Activated CD4-positive, alpha-beta T cell treated with anti-CD3 and anti-CD28 coated beads, Interleukin-2, amount 10 ng/mL, durations not matched to agents 24 days and 14 days (primary cell): Measurements from ENCODE around the gene SYNJ2. TPM values are rescaled to one million over a fixed set of nuclear protein-coding genes. Genes with fewer than 3 reads are reported as not detected.
A peak's percentile ranks its signal among the peaks of the same experiment; 100 is the strongest.

Source experiments
- DNase-seq: peaks from one replicate; pipeline ENCODE4 v3.0.0; 2022
- H3K27ac Mint-ChIP-seq: one replicate; pipeline ENCODE4 v1.8.0; 2022; ENCODE audit warnings: mild to moderate bottlenecking, mixed read lengths
- H3K27me3 Mint-ChIP-seq: one replicate; pipeline ENCODE4 v1.8.0; 2022; ENCODE audit warnings: mixed read lengths
- H3K36me3 Mint-ChIP-seq: one replicate; pipeline ENCODE4 v1.8.0; 2022; ENCODE audit warnings: low read depth, mild to moderate bottlenecking, mixed read lengths
- H3K4me1 Mint-ChIP-seq: one replicate; pipeline ENCODE4 v1.8.0; 2021; ENCODE audit warnings: mixed read lengths
- H3K4me3 Mint-ChIP-seq: one replicate; pipeline ENCODE4 v1.8.0; 2022; ENCODE audit warnings: mild to moderate bottlenecking, moderate library complexity, mixed read lengths
- H3K9me3 Mint-ChIP-seq: one replicate; pipeline ENCODE4 v1.8.0; 2021; ENCODE audit warnings: mixed read lengths
- intact Hi-C: fragments of 100-400 bp; cut with micrococcal nuclease; formaldehyde crosslinking; loops from one replicate; pipeline ENCODE4 v1.15.1; 2023
- total RNA-seq: library from RNA; stranded (reverse); gene quantifications from 2 replicates; pipeline ENCODE4 v1.2.3, GENCODE V29; 2022

The SYNJ2 gene
- total RNA-seq, 1 donor from 2014 or later = 22.2 TPM

DNA sequence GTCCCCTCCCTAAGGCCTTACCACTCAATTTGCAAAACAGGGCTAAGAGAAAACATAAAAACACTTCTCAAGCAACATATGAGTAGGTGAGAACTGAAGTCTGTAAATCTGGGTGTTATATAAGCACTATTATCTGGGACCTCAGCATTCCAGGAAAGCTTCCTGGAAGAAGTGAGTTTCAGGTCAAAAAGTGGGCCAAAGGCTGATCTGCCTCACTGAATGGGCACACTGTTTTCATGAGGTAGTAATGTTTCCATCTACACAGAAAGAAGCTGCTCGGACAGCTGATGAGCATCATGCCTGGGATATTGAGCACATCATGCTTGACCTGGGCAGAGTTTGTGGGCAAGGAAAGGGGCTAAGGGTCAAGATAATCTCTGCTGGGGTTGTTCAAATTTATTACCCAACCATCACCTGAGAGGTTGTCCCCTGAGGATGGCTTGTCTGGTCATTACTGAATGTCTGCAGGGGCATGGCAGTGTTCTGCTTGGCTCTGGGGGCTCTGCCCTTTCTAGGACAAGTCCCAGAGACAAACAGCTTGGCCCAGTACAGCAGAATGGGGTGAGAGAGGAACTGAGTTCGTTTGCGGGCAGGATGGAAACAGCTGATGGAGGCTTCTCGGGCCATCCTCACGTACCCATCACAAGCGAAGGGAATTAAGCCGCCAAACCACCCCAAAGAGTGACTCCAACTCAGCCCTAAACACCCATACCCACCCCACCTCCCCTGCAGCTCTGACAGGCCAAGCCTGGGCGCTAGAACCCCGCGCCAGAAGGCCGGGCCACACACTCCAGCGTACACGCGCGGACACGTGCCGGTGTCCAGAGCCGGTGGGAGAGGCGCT, 1.2 kb upstream of the SYNJ2 start:
- H3K9me3 Mint-ChIP-seq = no peaks in the 10 kb centered on the region
- no peak for DNase-seq
- peak overlapping the region; percentile 73 for H3K4me3 Mint-ChIP-seq
- intact Hi-C loops = loop anchor here (1.0 to 5.0 kb wide), 6 partner anchors 18 to 218 kb away; partner anchors contain the start of gene SNX9
- peaks cover 2% of the 10 kb centered on the region for H3K36me3 Mint-ChIP-seq
- H3K27me3 Mint-ChIP-seq = peaks cover 8% of the 10 kb centered on the region
- H3K4me1 Mint-ChIP-seq = peaks cover 48% of the 10 kb centered on the region
- peak overlapping the region; percentile 72 for H3K27ac Mint-ChIP-seq

DNA sequence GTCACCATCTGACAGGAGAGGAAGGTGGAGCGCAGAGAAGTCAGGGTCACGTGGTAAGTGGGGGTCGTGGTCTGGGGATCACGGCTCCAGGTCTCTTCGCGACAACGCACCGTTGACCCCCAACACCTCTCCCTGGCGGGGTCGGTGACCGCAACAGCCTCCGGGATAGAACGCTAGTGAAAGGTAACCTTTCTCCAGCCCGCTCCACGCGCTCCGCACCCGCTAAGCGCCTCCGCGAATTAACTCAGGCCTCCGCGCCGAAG, 600 bp upstream of the SYNJ2 start:
- Mint-ChIP-seq H3K36me3 (peaks cover 2% of the 10 kb centered on the region), H3K27ac (peak overlapping the region; percentile 72), H3K9me3 (no peaks in the 10 kb centered on the region), H3K27me3 (peaks cover 8% of the 10 kb centered on the region), H3K4me1 (peaks cover 48% of the 10 kb centered on the region), H3K4me3 (peak overlapping the region; percentile 73)
- no peak for DNase-seq
- intact Hi-C loops = loop anchor here (1.0 to 5.0 kb wide), 6 partner anchors 19 to 219 kb away; partner anchors contain the start of gene SNX9

DNA sequence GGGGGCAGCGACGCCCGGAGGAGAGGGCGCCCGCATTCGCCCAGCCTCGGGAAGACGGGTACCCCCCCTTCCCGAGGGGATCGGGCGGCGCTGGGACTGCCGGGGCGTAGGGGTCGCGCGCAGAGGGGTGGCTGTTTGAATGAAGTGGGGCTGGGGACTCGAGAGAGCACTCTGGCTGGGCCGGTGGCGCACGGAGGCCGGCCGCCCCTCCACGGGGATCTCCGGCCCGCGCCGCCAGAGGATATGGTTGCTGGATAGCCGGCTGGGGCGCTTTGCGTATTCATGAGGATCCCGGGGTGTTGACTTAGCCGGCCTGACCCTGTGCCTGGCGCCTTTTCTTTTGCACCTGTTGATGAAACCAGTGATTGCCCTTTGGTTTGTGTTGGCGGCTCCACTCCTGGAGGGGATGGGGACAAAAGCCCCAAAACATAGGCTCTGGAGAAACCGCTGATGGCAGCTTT, 469 bp downstream of the SYNJ2 start:
- Mint-ChIP-seq H3K4me1 (peaks cover 48% of the 10 kb centered on the region), H3K4me3 (peak overlapping the region; percentile 73), H3K36me3 (peaks cover 2% of the 10 kb centered on the region), H3K27ac (peak overlapping the region; percentile 87), H3K27me3 (peaks cover 8% of the 10 kb centered on the region), H3K9me3 (no peaks in the 10 kb centered on the region)
- DNase-seq = peak; percentile 81
- intact Hi-C loops = loop anchor here (1.0 to 5.0 kb wide), 5 partner anchors 21 to 220 kb away; partner anchors contain the start of gene SNX9

DNA sequence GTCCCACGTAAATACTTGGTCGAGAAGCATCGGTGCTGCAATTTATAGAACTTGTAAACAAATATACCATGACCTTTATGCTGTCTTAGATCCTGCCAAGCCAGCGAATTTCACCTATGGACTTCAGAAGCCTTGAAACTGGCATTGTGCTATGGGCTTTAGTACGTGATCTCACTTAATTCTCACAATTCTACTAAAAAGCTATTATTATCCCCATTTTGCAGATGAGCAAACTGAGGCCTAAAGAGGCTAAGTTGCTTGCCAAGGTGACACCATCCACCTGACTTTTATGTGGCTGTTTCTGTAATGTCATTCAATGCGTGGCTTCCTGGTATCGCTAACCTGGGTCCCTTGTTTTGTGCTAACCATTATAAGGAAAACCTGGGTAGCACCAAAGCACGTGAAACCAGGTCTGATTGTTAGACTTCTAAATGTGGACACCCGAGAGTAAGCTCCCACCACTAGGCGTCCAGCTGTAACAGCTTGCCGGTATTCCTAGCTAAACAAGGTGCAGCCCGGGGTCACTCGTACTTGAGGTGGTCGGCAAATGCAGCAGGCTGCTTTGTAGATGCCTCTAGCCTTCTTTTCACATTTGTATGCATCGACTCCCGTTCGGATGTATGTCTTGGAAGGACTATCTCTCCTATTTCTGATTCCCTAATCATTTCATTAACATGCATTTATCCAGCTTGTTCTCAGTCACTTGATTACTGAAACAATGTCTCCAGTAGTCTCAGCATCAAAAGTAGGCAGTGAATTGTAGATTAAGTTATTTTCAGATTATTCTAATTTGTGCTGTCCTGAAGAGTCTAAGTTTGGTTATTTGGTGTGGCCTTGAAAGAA, 1.1 kb downstream of the SYNJ2 start:
- Mint-ChIP-seq H3K27ac (peak overlapping the region; percentile 87), H3K36me3 (peaks cover 2% of the 10 kb centered on the region), H3K4me3 (peak overlapping the region; percentile 73), H3K4me1 (peaks cover 46% of the 10 kb centered on the region), H3K9me3 (no peaks in the 10 kb centered on the region), H3K27me3 (peaks cover 5% of the 10 kb centered on the region)
- DNase-seq = peak; percentile 71
- intact Hi-C loops = loop anchor here (1.0 to 5.0 kb wide), 5 partner anchors 20 to 220 kb away; partner anchors contain the start of gene SNX9

DNA sequence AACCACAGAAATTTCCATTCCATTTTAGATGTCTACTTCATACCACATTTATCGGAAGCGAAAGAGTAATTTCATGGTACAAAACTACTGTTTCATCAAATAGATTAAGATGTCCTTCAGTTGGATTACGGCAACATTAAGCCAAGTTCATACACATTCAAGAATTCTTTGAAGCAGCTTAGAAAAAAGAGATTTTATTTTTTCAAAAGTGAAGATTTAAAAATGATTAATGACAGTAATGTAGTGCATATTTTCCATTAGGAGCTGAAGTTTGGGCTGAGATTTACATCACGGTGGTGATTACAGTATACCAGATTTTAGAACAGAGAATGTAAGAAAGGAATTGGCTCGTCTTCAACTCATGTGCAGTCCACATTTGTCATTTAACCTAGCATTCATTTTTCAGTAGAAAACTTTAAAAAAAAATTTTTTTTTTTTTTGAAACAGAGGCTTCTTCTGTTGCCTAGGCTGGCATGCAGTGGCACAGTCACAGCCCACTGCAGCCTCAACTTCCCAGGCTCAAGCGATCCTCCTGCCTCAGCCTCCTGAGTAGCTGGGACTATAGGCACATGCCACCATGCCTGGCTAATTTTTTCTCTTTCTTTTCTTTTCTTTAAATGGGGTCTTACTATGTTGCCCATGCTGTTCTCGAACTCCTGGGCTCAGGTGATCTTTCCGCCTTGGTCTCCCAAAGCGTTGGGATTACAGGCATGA, 1.9 kb downstream of the SYNJ2 start:
- DNase-seq = no peak
- Mint-ChIP-seq H3K4me1 (peaks cover 45% of the 10 kb centered on the region), H3K27ac (peak overlapping the region; percentile 47)

DNA sequence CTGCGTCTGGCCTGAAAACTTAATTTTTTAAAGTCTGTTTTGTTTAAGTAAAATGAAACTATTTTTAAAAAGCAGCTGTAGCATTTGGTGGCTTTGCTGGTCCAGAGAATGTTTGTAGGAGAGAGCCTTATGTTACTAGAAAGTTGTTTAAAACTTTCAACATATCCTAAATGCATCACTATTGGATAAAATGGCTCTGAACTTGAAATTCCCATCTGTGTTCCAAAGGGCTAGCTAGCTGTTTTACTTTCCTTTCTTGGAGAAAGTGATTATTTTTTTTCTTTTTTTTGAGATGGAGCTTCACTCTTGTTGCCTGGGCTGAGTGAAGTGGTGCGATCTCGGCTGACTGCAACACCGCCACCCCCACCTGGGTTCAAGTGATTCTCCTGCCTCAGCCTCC, 2.5 kb downstream of the SYNJ2 start:
- Mint-ChIP-seq H3K36me3 (peaks cover 5% of the 10 kb centered on the region), H3K4me1 (peaks cover 48% of the 10 kb centered on the region), H3K9me3 (no peaks in the 10 kb centered on the region), H3K27ac (peak overlapping the region; percentile 25), H3K4me3 (peak overlapping the region; percentile 62), H3K27me3 (no peaks in the 10 kb centered on the region)
- no peak for DNase-seq
- intact Hi-C loops = loop anchor here (5.0 kb wide), 3 partner anchors 63 to 222 kb away; partner anchors contain the start of gene SNX9

More for the DNA sequence above, 1.9 kb downstream of the SYNJ2 start:
- no peaks in the 10 kb centered on the region for H3K9me3 Mint-ChIP-seq
- H3K4me3 Mint-ChIP-seq = peak overlapping the region; percentile 73
- peaks cover 5% of the 10 kb centered on the region for H3K36me3 Mint-ChIP-seq
- intact Hi-C loops = loop anchor here (2.0 to 5.0 kb wide), 4 partner anchors 19 to 221 kb away; partner anchors contain the start of gene SNX9
- H3K27me3 Mint-ChIP-seq = no peaks in the 10 kb centered on the region

DNA sequence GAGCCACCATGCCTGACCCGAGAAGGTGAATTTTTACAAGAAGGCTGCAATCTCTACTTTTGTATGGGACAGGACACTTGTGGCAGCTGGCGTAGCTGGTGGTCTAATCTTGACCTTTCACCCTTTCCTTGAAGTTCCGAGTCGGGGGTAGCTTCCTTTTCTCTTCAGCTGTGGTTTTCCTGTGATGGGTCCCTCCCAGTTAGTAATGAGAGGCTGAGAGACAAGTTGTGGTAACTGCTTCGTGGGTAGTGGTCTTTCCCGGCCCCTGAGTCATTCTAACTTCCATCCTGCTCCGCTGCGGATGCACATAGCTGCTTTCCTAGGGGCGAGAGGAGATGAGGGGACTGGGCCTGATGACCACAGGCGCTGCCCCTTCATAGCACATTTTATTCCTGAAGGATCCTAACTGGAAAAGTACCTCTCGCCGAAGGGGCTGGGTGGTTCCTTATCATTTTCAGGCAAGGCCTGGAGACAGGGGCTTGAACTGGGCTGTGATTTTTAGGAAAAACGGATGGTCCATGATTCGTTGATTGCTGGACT, 3.1 kb downstream of the SYNJ2 start:
- H3K27ac Mint-ChIP-seq = peak overlapping the region; percentile 25
- peak overlapping the region; percentile 59 for H3K4me3 Mint-ChIP-seq
- DNase-seq = no peak
- no peaks in the 10 kb centered on the region for H3K27me3 Mint-ChIP-seq
- intact Hi-C loops = loop anchor here (5.0 kb wide), 3 partner anchors 63 to 222 kb away; partner anchors contain the start of gene SNX9
- H3K4me1 Mint-ChIP-seq = peaks cover 45% of the 10 kb centered on the region
- H3K36me3 Mint-ChIP-seq = peaks cover 5% of the 10 kb centered on the region
- H3K9me3 Mint-ChIP-seq = no peaks in the 10 kb centered on the region

DNA sequence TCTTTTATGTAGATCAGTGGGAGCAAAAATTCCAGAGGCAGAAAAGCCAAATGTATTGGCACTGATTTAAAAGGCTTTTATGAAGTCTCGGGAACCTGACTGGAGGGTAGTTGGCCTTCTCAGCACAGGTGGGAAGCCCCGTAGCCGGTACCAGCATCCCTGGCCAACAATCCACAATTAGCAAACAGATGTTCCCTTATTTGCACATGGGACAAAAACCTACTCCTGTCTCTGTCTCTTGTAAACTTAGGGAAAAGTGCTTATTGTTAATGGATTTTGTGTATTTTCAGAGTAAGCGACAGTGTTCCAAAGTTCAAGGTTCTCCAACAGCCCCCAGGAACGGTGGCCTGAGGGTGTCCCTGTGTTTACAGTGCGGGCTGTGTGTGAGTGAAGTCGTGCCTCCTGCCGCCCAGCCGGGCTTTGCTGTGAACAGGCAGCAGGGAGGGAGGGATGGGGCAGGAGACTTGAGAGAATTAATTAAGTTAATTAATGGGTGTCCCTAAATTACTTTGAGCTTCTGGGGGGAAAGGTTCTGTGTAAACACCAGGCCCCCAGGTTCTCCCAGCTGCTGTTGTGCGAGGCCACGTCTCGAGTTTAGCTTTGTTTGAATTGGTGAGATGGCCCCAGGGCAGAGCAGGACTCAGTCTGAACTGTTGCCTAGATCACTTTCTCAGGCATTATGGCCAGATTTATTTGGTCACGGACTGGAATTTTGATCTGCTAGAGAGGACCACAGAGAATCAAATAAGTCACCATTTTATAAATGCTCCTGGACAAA, 3.9 kb downstream of the SYNJ2 start:
- Mint-ChIP-seq H3K4me1 (peaks cover 45% of the 10 kb centered on the region), H3K4me3 (no peak overlapping the region), H3K9me3 (no peaks in the 10 kb centered on the region), H3K27ac (no peak overlapping the region), H3K36me3 (peaks cover 5% of the 10 kb centered on the region), H3K27me3 (no peaks in the 10 kb centered on the region)
- intact Hi-C loops = no loop called here
- no peak for DNase-seq

DNA sequence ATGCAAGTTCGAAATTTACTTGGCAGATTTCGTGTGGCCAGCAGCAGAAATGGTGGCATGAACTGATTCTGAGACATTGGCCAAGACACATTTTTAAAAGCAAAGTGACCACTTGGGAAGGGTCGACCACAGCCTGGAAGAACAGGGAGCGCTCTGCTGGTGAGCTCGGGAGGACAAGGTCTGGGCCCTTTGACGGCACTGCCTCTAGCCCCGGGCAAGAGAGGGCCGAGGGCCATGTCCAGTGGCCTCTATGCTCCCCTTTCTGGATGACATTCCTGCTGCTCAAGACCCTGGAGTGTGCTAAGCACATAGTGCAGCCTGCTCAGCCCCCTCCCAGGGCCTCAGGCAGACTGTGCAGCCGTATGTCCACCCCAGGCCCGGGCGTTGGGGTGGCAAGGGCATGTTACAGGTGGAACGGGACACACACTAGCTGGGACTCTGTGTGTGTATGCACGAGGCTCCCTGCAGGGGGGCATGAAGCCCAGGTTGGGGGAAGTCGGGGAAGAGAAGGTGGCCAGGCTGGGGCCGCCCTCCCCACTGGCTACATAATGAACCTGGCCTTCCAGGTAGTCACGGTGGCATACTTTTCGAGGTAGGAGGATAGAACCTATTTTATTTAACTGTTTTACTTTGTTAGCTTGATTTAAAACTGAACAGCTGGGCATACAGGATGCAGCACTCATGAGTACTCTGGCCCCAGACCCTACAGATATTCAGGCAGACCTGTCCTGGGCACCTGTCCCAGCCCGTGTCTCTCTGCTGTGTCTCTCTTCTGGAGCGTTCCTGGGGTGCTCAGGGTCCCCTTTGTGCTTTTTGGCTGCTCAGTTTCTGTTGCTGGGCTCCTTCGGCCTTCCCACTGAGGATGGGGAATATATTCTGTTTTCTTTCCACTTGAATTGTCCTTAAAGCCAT, 6.4 kb downstream of the SYNJ2 start:
- Mint-ChIP-seq H3K9me3 (no peaks in the 10 kb centered on the region), H3K27ac (no peak overlapping the region), H3K4me1 (peaks cover 49% of the 10 kb centered on the region), H3K4me3 (no peak overlapping the region), H3K36me3 (peaks cover 10% of the 10 kb centered on the region), H3K27me3 (no peaks in the 10 kb centered on the region)
- DNase-seq = no peak
- intact Hi-C loops = no loop called here

DNA sequence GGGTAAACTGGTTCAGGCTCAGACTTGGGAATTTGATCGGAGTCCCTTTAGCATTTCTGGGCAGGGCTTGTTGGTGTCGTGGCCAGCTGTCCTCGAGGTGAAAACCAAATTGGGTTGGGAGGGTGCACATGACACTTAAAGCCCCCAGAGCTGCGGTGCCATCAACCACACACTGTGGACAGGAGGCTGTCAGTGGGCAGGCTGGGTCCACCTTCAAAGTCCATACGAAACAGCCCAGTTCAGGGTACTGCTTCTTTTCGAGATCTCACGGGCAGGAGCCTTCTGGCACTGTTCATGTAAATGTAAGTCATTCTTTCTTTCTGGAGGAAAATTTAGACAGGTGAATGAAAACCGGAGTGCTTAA, 7.0 kb downstream of the SYNJ2 start:
- Mint-ChIP-seq H3K4me1 (peaks cover 49% of the 10 kb centered on the region), H3K36me3 (peaks cover 10% of the 10 kb centered on the region), H3K9me3 (no peaks in the 10 kb centered on the region), H3K4me3 (no peak overlapping the region), H3K27me3 (no peaks in the 10 kb centered on the region), H3K27ac (no peak overlapping the region)
- no peak for DNase-seq
- intact Hi-C loops = no loop called here

DNA sequence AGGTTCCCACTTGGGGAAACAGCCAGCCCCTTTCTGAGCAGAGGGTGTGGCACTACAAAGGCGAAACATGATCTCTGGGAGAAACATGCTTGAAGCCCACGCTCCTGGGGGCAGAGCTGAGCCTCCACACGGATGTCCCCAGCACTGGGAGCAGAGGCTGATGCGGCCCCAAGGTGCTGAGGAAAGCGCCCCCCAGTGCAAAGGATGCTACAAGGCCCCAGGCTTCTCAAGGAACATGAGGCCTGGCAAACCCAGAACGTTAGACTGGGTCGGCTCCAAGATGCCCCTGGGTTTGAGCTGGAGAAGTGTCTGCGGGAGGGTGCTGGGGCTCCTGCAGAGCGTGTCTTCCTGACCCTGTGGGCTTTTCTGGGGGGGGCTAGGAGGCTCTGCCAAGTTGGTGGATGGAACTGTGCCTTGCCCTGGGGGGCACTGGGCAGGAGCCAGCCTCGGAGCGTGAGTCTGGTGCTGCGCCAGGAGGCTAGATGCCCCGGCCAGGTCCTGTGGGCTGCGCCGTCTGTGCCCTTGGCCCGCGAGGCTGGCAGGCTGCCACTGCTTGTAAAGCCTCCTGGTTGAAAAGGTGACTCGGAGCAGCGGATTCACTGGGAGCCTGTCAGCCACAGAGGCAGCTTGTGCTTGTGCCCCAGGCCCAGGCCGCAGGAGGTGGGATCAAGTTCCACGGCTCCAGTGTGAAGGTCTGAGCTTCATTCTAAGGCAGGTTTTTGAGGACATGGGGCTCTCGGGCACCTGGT, 8.1 kb downstream of the SYNJ2 start:
- Mint-ChIP-seq H3K4me1 (peaks cover 41% of the 10 kb centered on the region), H3K9me3 (no peaks in the 10 kb centered on the region), H3K27me3 (no peaks in the 10 kb centered on the region), H3K27ac (peak overlapping the region; percentile 76), H3K4me3 (peak overlapping the region; percentile 76), H3K36me3 (peaks cover 7% of the 10 kb centered on the region)
- intact Hi-C loops = loop anchor here (2.0 kb wide), 1 partner anchor 19 kb away; no protein-coding TSS in a partner anchor
- DNase-seq = no peak
